Activated naive CD8-positive, alpha-beta T cell treated with anti-CD3 and anti-CD28 coated beads, Interleukin-2, amount 50 U/mL, for 24 hours (primary cell): ENCODE data around the gene ELOVL2.

Source experiments
- ATAC-seq: fragments of 150-1000 bp; cut with Tn5 transposase; one replicate; pipeline ENCODE4 v1.10.0; 2021
- DNase-seq: peaks from one replicate; pipeline ENCODE4 v3.0.0; 2021
- H3K27ac Mint-ChIP-seq: one replicate; pipeline ENCODE4 v1.8.0; 2021; ENCODE audit warnings: mild to moderate bottlenecking, mixed read lengths
- H3K27me3 Mint-ChIP-seq: one replicate; pipeline ENCODE4 v1.8.0; 2021; ENCODE audit warnings: mixed read lengths
- H3K36me3 Mint-ChIP-seq: one replicate; pipeline ENCODE4 v1.8.0; 2021; ENCODE audit warnings: low read depth, mixed read lengths
- H3K4me1 Mint-ChIP-seq: one replicate; pipeline ENCODE4 v1.8.0; 2021; ENCODE audit warnings: mixed read lengths
- H3K4me3 Mint-ChIP-seq: one replicate; pipeline ENCODE4 v1.8.0; 2021; ENCODE audit warnings: mild to moderate bottlenecking, moderate library complexity, mixed read lengths
- H3K9me3 Mint-ChIP-seq: one replicate; pipeline ENCODE4 v1.8.0; 2021; ENCODE audit warnings: mixed read lengths

The ELOVL2 gene

DNA sequence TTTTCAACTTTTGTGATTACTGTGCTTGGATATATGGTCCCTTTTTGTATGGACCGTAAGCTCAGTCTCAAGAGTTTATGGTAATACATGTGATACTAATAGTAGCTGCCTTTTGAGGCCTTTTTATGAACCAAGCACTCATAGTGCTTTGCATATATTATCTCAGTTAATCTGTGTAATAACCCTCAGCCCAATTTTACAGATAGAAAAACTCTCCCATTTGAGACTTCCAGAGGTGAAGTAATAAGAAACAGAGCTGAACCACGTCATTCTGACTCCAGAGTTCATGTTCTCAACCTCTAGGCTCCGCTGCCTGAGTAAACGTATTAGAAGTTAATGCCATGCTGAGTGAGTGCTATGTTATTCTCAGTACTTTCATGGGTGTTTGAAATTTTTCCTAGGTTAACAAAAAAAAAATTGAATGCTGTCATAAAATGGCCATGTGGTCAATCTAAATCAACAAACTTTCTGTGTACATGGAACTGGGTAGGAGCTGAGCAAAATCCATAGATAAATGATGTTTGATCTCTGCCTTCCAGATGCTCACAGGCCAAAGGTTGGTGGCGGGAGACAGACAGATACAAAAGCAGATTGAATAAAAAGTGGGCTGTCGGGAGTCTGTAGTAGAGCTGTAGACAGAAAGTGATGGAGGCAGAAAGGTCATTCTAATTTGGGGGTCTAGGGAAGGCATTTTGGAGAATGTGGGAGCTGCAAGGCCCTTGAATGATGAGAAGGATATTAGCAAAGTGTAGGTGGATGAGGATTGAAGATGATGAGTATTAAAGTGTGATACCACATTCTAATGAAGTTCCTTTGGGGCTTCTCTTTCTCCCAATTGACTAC is 22.6 kb upstream of the ELOVL2 start:
- no peaks in the 10 kb centered on the region for H3K4me1 Mint-ChIP-seq

DNA sequence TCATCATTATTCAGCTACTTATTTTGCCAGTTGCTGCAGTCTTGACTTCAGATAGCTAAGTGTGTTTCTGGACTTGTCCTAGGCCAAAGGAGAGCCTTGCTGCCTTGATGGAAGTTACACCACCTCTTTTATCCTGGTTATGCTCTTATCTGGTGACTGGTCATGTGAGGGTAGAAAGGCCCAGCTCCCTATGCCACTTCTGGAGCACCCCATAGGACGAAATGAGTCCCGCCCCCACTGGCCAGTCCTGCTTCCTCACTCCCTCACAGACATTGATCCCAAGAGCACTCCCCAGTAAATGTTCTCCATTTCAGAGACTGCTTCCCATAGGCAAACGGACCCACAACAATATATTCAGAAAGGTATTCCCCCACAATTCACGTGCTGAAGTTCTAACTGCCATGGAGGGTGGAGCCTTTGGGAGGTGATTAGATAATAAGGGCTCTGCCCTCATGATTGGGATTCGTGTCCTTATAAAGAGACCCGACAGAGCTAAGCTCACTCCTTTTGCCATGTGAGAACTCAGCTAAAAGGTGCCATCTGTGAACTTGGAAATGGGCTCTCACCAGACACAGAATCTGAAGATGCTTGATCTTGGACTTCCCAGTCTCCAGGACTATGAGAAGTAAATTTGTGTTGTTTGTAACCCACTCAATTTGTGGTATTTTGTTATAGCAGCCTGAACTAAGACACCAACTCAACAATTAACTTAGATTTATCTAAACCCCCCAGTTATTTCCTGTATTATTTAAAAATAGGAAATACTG is 21.5 kb upstream of the ELOVL2 start:
- H3K27me3 Mint-ChIP-seq = peaks cover 4% of the 10 kb centered on the region
- ATAC-seq (no peak), DNase-seq (no peak)
- H3K4me1 Mint-ChIP-seq = no peaks in the 10 kb centered on the region
- no peaks in the 10 kb centered on the region for H3K36me3 Mint-ChIP-seq
- H3K9me3 Mint-ChIP-seq = no peaks in the 10 kb centered on the region
- no peak overlapping the region for H3K27ac Mint-ChIP-seq
- no peak overlapping the region for H3K4me3 Mint-ChIP-seq

More for the DNA sequence above, 22.6 kb upstream of the ELOVL2 start:
- ATAC-seq (no peak), DNase-seq (no peak)
- no peak overlapping the region for H3K27ac Mint-ChIP-seq
- no peaks in the 10 kb centered on the region for H3K36me3 Mint-ChIP-seq
- H3K9me3 Mint-ChIP-seq = no peaks in the 10 kb centered on the region
- no peak overlapping the region for H3K4me3 Mint-ChIP-seq
- H3K27me3 Mint-ChIP-seq = no peaks in the 10 kb centered on the region

DNA sequence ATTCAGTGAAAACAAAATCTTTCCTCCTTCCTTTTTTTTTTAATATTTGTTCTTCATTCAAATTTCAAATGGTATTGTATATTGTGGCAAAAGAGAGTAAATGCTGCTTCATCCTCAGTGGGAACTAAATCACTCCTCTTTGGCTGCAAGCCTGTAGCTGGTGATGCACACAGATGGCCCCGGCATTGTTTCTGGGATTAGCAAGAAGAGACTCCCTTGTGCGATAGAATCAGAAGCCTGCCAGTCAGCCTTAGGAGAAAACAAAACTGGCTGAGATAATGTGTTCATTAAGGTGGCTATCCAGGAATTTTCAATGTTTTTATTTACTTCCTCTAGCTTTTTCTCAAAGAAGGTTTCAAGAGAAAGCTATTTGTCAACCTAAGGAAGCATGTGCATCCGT is 20.7 kb upstream of the ELOVL2 start:
- DNase-seq (no peak), ATAC-seq (no peak)
- no peaks in the 10 kb centered on the region for H3K9me3 Mint-ChIP-seq
- no peak overlapping the region for H3K4me3 Mint-ChIP-seq
- H3K4me1 Mint-ChIP-seq = no peaks in the 10 kb centered on the region
- no peak overlapping the region for H3K27ac Mint-ChIP-seq
- peaks cover 4% of the 10 kb centered on the region for H3K27me3 Mint-ChIP-seq
- H3K36me3 Mint-ChIP-seq = no peaks in the 10 kb centered on the region

DNA sequence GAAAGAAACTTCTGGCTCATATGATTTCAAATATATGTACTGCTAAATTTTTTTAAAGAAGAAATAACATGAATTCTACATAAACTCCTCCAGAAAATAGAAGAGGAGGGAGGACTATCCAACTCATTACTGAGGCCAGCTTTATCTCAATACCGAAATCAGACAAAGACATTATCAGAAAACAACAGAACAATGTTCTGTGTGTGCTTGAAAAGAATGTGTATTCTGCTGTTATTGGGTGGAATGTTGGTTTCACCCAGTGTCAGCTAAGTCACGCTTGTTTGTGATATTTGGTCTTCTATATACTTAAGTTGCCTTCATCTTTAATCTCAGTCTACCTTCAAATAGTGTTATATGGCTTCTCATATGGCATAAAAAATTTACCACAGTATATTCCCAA is 18.6 kb upstream of the ELOVL2 start:
- ATAC-seq = no peak
- H3K4me3 Mint-ChIP-seq = no peak overlapping the region
- no peaks in the 10 kb centered on the region for H3K4me1 Mint-ChIP-seq
- no peaks in the 10 kb centered on the region for H3K9me3 Mint-ChIP-seq
- no peak overlapping the region for H3K27ac Mint-ChIP-seq
- H3K36me3 Mint-ChIP-seq = no peaks in the 10 kb centered on the region
- peaks cover 4% of the 10 kb centered on the region for H3K27me3 Mint-ChIP-seq
- no peak for DNase-seq

DNA sequence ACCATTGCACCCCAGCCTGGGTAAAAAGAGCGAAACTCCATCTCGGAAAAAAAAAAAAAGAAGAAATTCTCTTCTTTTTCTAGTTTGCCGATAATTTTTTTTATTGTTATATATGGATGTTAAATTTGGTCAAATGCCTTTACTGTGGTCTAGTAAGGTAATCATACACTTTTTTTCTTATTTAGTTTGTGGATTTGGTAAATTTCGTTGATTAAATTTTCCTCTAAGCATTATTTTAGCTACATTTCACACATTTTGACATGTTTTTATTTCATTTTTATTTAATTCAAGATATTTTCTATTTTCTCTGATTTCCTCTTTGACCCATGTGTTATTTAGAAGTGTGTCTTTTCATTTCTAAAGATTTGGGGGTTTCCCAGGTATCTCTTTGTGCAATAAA is 18.0 kb upstream of the ELOVL2 start:
- Mint-ChIP-seq H3K9me3 (no peaks in the 10 kb centered on the region), H3K27ac (no peak overlapping the region), H3K27me3 (peaks cover 4% of the 10 kb centered on the region), H3K4me3 (no peak overlapping the region), H3K4me1 (no peaks in the 10 kb centered on the region), H3K36me3 (no peaks in the 10 kb centered on the region)
- ATAC-seq (no peak), DNase-seq (no peak)

DNA sequence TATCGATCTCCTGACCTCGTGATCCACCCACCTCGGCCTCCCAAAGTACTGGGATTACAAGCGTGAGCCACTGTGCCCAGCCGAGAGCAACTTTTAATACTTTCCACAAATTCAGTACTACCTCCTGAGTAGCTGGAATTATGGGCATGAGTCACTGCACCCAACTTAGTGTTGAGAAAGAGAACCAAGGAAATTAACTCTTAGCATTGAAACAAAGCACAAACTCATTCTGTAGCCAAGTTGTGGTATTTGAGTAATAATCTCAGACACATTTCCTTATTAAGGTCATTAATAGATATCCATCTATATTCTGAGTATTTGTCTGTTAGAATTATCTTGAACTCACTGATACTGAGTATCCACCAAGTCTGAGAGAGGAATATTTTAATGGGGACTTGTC is 14.3 kb upstream of the ELOVL2 start:
- Mint-ChIP-seq H3K27ac (no peak overlapping the region), H3K36me3 (no peaks in the 10 kb centered on the region), H3K27me3 (peaks cover 4% of the 10 kb centered on the region), H3K9me3 (no peaks in the 10 kb centered on the region), H3K4me1 (no peaks in the 10 kb centered on the region), H3K4me3 (no peak overlapping the region)
- DNase-seq = no peak
- no peak for ATAC-seq

DNA sequence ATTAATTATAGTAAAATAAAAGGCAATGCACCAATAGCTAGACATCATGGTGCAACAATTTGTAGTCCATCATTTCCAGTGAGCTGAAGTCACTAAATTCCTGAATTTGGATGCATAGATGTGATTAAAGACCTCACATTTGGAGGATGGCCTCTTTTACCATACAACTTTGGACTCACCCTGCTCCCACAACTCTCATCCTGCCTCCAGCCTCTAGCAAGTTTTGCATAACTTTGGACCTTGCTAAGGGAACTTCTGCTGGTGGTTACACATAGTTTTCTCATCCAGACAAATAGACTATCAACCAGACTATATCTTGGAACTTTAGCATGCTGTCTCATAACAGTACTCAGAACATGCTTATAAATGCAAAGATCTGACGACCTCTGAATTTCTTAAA is 12.8 kb upstream of the ELOVL2 start:
- H3K4me3 Mint-ChIP-seq = no peak overlapping the region
- ATAC-seq (no peak), DNase-seq (no peak)
- H3K27me3 Mint-ChIP-seq = peaks cover 9% of the 10 kb centered on the region
- no peaks in the 10 kb centered on the region for H3K36me3 Mint-ChIP-seq
- no peaks in the 10 kb centered on the region for H3K4me1 Mint-ChIP-seq
- no peak overlapping the region for H3K27ac Mint-ChIP-seq
- no peaks in the 10 kb centered on the region for H3K9me3 Mint-ChIP-seq

DNA sequence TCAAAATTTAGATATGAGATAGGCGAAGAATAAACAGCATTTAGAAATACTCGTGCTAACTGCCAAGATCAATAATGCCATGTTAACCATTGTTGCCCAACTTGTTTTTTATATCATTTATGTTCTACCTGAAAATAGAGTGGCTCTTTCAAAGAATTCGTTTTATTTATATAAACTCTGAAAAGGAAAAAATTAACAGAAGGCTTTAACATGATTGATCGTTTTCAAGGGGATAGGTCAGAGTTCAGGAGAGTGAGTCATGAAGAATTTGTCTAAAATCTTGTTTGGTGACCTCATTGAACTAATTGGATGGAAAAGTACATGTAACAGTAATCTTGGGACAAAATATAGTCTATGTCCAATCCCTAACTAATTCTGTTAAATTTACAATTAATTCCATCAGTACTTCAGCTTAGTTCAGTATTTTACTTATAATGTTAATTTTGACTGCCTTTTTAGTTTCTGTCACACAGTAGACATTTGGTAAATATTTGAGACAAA is 11.1 kb upstream of the ELOVL2 start:
- Mint-ChIP-seq H3K4me3 (no peak overlapping the region), H3K36me3 (no peaks in the 10 kb centered on the region), H3K9me3 (no peaks in the 10 kb centered on the region), H3K27me3 (peaks cover 20% of the 10 kb centered on the region), H3K27ac (no peak overlapping the region), H3K4me1 (no peaks in the 10 kb centered on the region)
- DNase-seq = no peak
- ATAC-seq = no peak

DNA sequence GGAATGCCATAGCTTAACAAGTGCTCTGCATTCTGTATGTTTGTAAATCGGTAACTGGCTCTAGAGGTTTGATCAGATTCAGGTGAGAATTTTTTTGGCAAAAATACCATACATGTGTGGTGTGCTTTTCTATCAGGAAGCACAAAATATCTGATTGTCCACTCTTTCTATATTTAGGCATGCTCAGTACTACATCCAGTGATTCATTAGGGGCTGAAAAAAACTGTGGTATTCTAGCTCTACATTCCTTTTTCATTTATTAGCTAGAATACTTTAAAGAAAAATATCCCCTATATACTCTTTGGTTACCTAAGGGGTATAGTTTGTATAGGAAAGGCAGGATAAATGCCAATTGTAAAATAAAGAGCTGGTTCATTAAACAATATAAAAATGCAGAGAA is 10.6 kb upstream of the ELOVL2 start:
- no peaks in the 10 kb centered on the region for H3K4me1 Mint-ChIP-seq
- no peak overlapping the region for H3K4me3 Mint-ChIP-seq
- H3K27me3 Mint-ChIP-seq = peaks cover 24% of the 10 kb centered on the region
- no peaks in the 10 kb centered on the region for H3K36me3 Mint-ChIP-seq
- no peak for ATAC-seq
- no peak for DNase-seq
- H3K27ac Mint-ChIP-seq = no peak overlapping the region
- H3K9me3 Mint-ChIP-seq = no peaks in the 10 kb centered on the region

DNA sequence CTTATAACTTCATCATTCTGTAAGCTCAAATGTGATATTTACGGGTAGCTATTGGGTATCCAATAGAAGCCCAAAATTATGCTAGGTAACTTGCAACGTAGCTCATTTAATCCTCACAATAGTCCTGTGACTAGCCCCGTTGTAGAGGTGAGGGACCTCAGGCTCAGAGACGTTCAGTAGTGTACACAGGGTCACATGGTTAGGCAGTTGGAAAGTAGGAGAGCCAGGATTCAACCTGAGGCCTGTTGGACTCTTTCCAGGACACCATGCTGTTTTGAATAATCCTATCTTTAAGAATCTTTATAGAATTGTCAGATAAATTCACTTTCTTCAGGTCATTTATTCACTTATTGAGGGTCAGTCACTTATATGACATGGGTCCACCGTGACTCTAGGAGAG is 9.2 kb upstream of the ELOVL2 start:
- H3K9me3 Mint-ChIP-seq = no peaks in the 10 kb centered on the region
- ATAC-seq (no peak), DNase-seq (no peak)
- peaks cover 35% of the 10 kb centered on the region for H3K27me3 Mint-ChIP-seq
- H3K4me3 Mint-ChIP-seq = no peak overlapping the region
- H3K4me1 Mint-ChIP-seq = no peaks in the 10 kb centered on the region
- no peaks in the 10 kb centered on the region for H3K36me3 Mint-ChIP-seq
- no peak overlapping the region for H3K27ac Mint-ChIP-seq

DNA sequence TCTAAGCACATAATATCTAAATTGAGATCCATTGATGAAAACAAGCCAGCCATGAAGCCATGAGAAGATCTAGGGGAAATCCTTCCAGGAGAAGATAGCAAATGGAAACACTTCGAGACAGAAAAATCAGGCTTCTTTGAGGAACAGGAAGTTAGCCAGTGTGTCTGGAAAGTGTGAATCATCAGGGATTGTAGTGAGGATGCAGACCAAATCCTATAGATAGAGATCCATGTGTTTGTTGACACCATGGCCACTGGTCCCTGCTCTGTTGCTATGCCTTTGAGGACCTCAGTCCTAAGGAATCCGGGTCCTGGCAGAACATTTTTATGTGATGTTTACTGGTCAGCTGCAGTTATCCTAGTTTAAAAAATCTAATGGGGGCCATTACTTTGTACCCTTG is 6.6 kb upstream of the ELOVL2 start:
- Mint-ChIP-seq H3K9me3 (no peaks in the 10 kb centered on the region), H3K27ac (no peak overlapping the region), H3K27me3 (peaks cover 52% of the 10 kb centered on the region)

DNA sequence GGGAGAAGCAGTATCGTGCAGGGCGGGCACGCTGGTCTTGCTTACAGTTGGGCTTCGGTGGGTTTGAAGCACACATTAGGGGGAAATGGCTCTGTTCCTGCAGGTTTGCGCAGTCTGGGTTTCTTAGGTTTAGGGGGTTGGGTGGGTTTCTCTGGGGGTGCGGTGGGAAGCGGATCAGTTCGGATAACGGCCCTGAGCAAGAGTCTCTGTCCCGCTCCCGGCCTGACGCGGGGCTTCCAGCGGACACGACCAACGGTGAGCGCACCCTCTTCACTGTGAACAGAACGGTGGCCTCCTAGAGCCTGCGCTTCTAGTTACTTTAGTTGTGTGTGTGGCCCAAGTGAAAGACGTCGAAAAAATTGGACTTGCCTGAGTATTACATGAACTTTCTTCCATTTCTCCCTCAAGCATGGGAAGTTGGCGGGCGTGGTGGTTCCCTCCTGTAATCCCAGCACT is 635 bp upstream of the ELOVL2 start:
- Mint-ChIP-seq H3K36me3 (no peaks in the 10 kb centered on the region), H3K27ac (no peak overlapping the region), H3K4me3 (peak overlapping the region; percentile 61), H3K4me1 (peaks cover 10% of the 10 kb centered on the region), H3K27me3 (peaks cover 68% of the 10 kb centered on the region), H3K9me3 (no peaks in the 10 kb centered on the region)
- ATAC-seq = no peak
- no peak for DNase-seq

More for the DNA sequence above, 6.6 kb upstream of the ELOVL2 start:
- Mint-ChIP-seq H3K36me3 (no peaks in the 10 kb centered on the region), H3K4me1 (no peaks in the 10 kb centered on the region), H3K4me3 (no peak overlapping the region)
- no peak for ATAC-seq
- DNase-seq = no peak

DNA sequence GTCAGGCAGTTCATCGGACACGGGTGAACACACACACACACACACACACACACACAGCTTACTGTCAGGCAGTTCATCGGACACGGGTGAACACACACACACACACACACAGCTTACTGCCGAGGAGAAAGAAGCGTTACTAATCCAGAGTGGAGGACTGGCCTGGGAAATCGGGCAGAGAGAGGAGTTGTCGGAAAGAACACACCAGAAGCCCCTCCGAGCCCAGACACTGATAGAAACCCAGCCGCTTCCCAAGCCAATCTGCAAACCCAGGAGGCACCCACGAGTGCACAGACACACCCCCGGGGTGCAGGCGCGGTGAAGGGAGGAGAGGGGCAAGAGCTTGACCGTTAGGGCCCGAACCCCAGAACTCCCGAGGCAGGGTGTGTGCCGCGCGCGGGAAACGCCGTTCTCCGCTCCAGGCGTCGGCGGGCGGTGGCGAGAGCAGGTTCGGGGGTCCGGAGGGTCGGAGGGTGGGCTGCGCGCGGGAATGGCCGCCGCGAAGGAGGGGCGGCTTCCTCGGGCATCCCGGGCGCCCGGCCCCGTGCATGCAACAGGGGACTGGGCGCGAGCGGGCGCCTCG is 636 bp downstream of the ELOVL2 start:
- Mint-ChIP-seq H3K27ac (no peak overlapping the region), H3K4me1 (peaks cover 10% of the 10 kb centered on the region), H3K9me3 (no peaks in the 10 kb centered on the region), H3K36me3 (no peaks in the 10 kb centered on the region), H3K4me3 (peak overlapping the region; percentile 57), H3K27me3 (peaks cover 63% of the 10 kb centered on the region)
- ATAC-seq = no peak
- DNase-seq = no peak

DNA sequence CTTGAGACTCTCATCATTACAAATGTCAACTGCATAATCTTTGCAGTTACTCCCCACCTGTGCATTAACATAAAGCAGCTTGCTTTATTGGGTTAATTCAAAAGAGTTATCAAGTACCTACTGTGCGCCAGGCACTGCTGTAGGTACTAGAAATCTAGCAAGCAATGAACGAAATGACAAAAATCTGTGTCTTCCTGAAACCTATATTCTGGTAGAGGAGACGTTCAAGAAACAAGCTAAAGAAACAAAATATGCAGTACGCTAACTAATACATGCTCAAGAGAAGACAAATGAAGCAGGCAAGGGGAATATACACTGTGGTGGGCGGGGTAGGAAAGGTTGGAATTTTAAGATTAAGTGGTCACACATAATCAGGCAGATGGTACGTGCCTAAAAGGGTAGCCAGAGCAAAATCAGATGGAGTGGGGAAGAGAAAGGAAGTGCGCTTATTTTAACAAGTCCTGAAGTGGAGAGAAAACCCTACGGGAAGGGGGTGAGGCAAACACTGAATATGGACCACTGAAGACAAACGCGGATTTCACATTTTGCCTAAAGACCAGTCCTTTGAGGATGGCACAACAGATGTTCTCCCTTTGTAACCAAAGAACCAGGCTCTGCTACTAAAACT is 1.2 kb downstream of the ELOVL2 start:
- no peak for ATAC-seq
- H3K4me1 Mint-ChIP-seq = peaks cover 10% of the 10 kb centered on the region
- H3K9me3 Mint-ChIP-seq = no peaks in the 10 kb centered on the region
- peaks cover 61% of the 10 kb centered on the region for H3K27me3 Mint-ChIP-seq
- peak overlapping the region; percentile 57 for H3K4me3 Mint-ChIP-seq
- DNase-seq = no peak
- H3K27ac Mint-ChIP-seq = no peak overlapping the region
- no peaks in the 10 kb centered on the region for H3K36me3 Mint-ChIP-seq
